Keratinocyte (primary cell): ENCODE measurements around the gene PRXL2C. TPM values are rescaled to one million over a fixed set of nuclear protein-coding genes. Genes with fewer than 3 reads are reported as not detected.

ENCODE experiments used
- DNase-seq: peaks from one replicate; pipeline ENCODE4 v3.0.0-alpha.2; 2011; ENCODE audit warnings: low read depth, missing footprints, low spot score
- FAIRE-seq: peaks from 2 replicates; lab custom pipeline; 2011; peaks lifted over from hg19 to GRCh38; lab: Jason Lieb, UNC
- H2AFZ ChIP-seq: 2 replicates; pipeline ENCODE4 v1.6.0; 2012; ENCODE audit warnings: low read length, control low read depth, inconsistent platforms; ENCODE audit not compliant: control insufficient read depth
- H3K27ac ChIP-seq: 2 replicates; pipeline ENCODE4 v1.5.1; 2011; ENCODE audit warnings: low read length; ENCODE audit not compliant: control insufficient read depth, insufficient read depth
- H3K27me3 ChIP-seq: 3 replicates; pipeline ENCODE4 v1.6.0; 2011; ENCODE audit warnings: low read length; ENCODE audit not compliant: control insufficient read depth, insufficient read depth; ENCODE audit errors: extremely low read depth
- H3K36me3 ChIP-seq, 2 experiments: 2 replicates in 1 of 2; 3 replicates in 1 of 2; pipeline ENCODE4 v1.5.1; 2011; ENCODE audit warnings: low read length in 2 of 2, mild to moderate bottlenecking in 1 of 2; ENCODE audit not compliant: control insufficient read depth in 2 of 2, insufficient read depth in 2 of 2; ENCODE audit errors: extremely low read depth in 1 of 2
- H3K4me1 ChIP-seq: 3 replicates; pipeline ENCODE4 v1.5.1; 2011; ENCODE audit warnings: low read length; ENCODE audit not compliant: control insufficient read depth, insufficient read depth; ENCODE audit errors: extremely low read depth
- H3K4me2 ChIP-seq: 3 replicates; pipeline ENCODE4 v1.6.0; 2011; ENCODE audit warnings: low read depth, low read length; ENCODE audit not compliant: control insufficient read depth, insufficient read depth; ENCODE audit errors: extremely low read depth
- H3K4me3 ChIP-seq, 3 experiments: fragments of 200-600 bp in 1 of 3; sonication (generic) in 1 of 3; 2 replicates in 2 of 3; 3 replicates in 1 of 3; pipeline ENCODE4 v1.5.1; 2011 to 2016; ENCODE audit warnings: low read length in 3 of 3, mild to moderate bottlenecking in 3 of 3, control low read depth in 2 of 3, inconsistent platforms in 1 of 3, low read depth in 1 of 3, mixed read lengths in 1 of 3, mixed run types in 1 of 3, moderate library complexity in 1 of 3; ENCODE audit not compliant: control insufficient read depth in 2 of 3, insufficient read depth in 2 of 3; ENCODE audit errors: extremely low read depth in 1 of 3
- H3K79me2 ChIP-seq: 2 replicates; pipeline ENCODE4 v1.6.0; 2012; ENCODE audit warnings: low read length; ENCODE audit not compliant: control insufficient read depth, insufficient read depth
- H3K9ac ChIP-seq: 3 replicates; pipeline ENCODE4 v1.6.0; 2011; ENCODE audit warnings: low read length; ENCODE audit not compliant: control insufficient read depth, insufficient read depth; ENCODE audit errors: extremely low read depth
- H3K9me1 ChIP-seq: 3 replicates; pipeline ENCODE4 v1.6.0; 2011; ENCODE audit warnings: low read length; ENCODE audit not compliant: control insufficient read depth, insufficient read depth; ENCODE audit errors: extremely low read depth
- H3K9me3 ChIP-seq: 2 replicates; pipeline ENCODE4 v1.5.1; 2012; ENCODE audit warnings: low read depth, low read length; ENCODE audit not compliant: control insufficient read depth
- H4K20me1 ChIP-seq: 3 replicates; pipeline ENCODE4 v1.6.0; 2011; ENCODE audit warnings: low read length; ENCODE audit not compliant: control insufficient read depth, insufficient read depth; ENCODE audit errors: extremely low read depth
- CTCF ChIP-seq, 3 experiments: IDR thresholded peaks in 1 of 3; conservative IDR thresholded peaks in 1 of 3; optimal IDR thresholded peaks in 1 of 3; 2 replicates in 2 of 3; 3 replicates in 1 of 3; pipeline versions ENCODE3 to v1.5.1; 2011; ENCODE audit warnings: low read length in 3 of 3, mild to moderate bottlenecking in 3 of 3, moderate library complexity in 2 of 3, control low read depth in 1 of 3, inconsistent platforms in 1 of 3; ENCODE audit not compliant: insufficient read depth in 2 of 3; ENCODE audit errors: extremely low read depth in 1 of 3
- EZH2 ChIP-seq: IDR thresholded peaks from one replicate; pipeline ENCODE4 v1.6.1; 2012; ENCODE audit warnings: inconsistent platforms, mild to moderate bottlenecking, low read length, moderate library complexity
- dilution Hi-C: fragments of 300-500 bp; cut with MboI; formaldehyde crosslinking; loops from one replicate; pipeline ENCODE4 v1.7.0; 2020; ENCODE audit warnings: low sequenced_read_pairs; ENCODE audit not compliant: extremely low pct_ligation_motif_present
- polyA plus RNA-seq, 5 experiments: library from polyadenylated mRNA; depleted of rRNA in 3 of 5; stranded (reverse) in 3 of 5; stranded (forward) in 1 of 5; unstranded in 1 of 5; fragments of >200 nt; gene quantifications; 1 replicate in 1 of 5; 2 replicates in 3 of 5; 3 replicates in 1 of 5; pipeline versions ENCODE4 v1.2.1 to v1.2.3, GENCODE V29; 2011 to 2012; ENCODE audit warnings: missing spikeins in 2 of 5, low read depth in 1 of 5, low replicate concordance in 1 of 5

PRXL2C gene
- polyA plus RNA-seq, 1 donor (not counting 4 experiments of a cell fraction or from before 2014, with no cell fraction given): 10.1 TPM

GRCh38 chr9:96605328-96605727 lies 49.8 kb downstream of the PRXL2C start:
- Histone ChIP-seq H3K27me3 (no peaks in the 10 kb centered on the region), H3K9ac (no peak overlapping the region), H3K36me3 (peaks cover 0 to 2% of the 10 kb centered on the region in 2 experiments), H3K79me2 (peaks cover 23% of the 10 kb centered on the region), H3K4me1 (peaks cover 5% of the 10 kb centered on the region), H3K27ac (no peak overlapping the region), H2AFZ (no peak overlapping the region), H3K9me1 (no peaks in the 10 kb centered on the region), H3K9me3 (no peaks in the 10 kb centered on the region), H3K4me3 (no peak overlapping the region), H4K20me1 (no peaks in the 10 kb centered on the region), H3K4me2 (no peak overlapping the region)
- DNase-seq (no peak), FAIRE-seq (no peak)
- no peak for TF ChIP-seq EZH2
- TF ChIP-seq CTCF (optimal IDR thresholded peaks at IDR 0.05 in 1 of 3, IDR thresholded peaks at IDR 0.05 in 1 of 3, conservative IDR thresholded peaks at IDR 0.05 in 1 of 3; ENCODE audit: extremely low read depth in 1 of 3, insufficient read depth in 2 of 3, low read length in 3 of 3): no peak
- dilution Hi-C loops: no loop called here

- Histone ChIP-seq H2AFZ (peak overlapping the region; percentile 70), H3K36me3 (peaks cover 0 to 2% of the 10 kb centered on the region in 2 experiments), H3K9me1 (no peaks in the 10 kb centered on the region), H3K4me1 (peaks cover 5% of the 10 kb centered on the region), H3K27me3 (no peaks in the 10 kb centered on the region), H3K4me2 (peak overlapping the region; percentile 75), H3K4me3 (peak overlapping the region in 1 of 3 experiments; percentile 33), H3K27ac (peak overlapping the region; percentile 40), H3K9ac (no peak overlapping the region), H3K79me2 (peaks cover 19% of the 10 kb centered on the region), H3K9me3 (no peaks in the 10 kb centered on the region), H4K20me1 (no peaks in the 10 kb centered on the region)
- FAIRE-seq: no peak
- dilution Hi-C loops: no loop called here
- no peak for DNase-seq
- no peak for TF ChIP-seq CTCF (optimal IDR thresholded peaks at IDR 0.05 in 1 of 3, IDR thresholded peaks at IDR 0.05 in 1 of 3, conservative IDR thresholded peaks at IDR 0.05 in 1 of 3; ENCODE audit: extremely low read depth in 1 of 3, insufficient read depth in 2 of 3, low read length in 3 of 3)
- TF ChIP-seq EZH2: no peak
These were observed 51.2 kb downstream of the PRXL2C start for GRCh38 chr9:96604004-96604319.
